SK-N-SH treated with all-trans-retinoic acid at 6 μM for 48 hours (cell line): Measurements from ENCODE around the gene PHACTR3.

Experiments used
- ATAC-seq: fragments of 200-7000 bp; cut with Tn5 transposase; 3 replicates; pipeline ENCODE4 v1.9.1; 2020; ENCODE audit warnings: mild to moderate bottlenecking, moderate library complexity
- ARNTL ChIP-seq: fragments of 450-650 bp; formaldehyde crosslinking; IDR thresholded peaks from 2 replicates; pipeline ENCODE4 v1.5.0; 2020; ENCODE audit warnings: low read depth, mild to moderate bottlenecking, moderate library complexity, borderline replicate concordance
- BACH2 ChIP-seq: fragments of 250-450 bp; sonication (Bioruptor Pico); IDR thresholded peaks from 2 replicates; pipeline ENCODE4 v1.9.0; 2021; ENCODE audit warnings: mild to moderate bottlenecking, borderline replicate concordance
- CSDC2 ChIP-seq: fragments of 250-450 bp; sonication (Bioruptor Pico); IDR thresholded peaks from 2 replicates; pipeline ENCODE4 v1.5.0; 2020; ENCODE audit warnings: mild to moderate bottlenecking, moderate library complexity
- ESRRG ChIP-seq: fragments of 250-450 bp; sonication (Bioruptor Pico); IDR thresholded peaks from 2 replicates; pipeline ENCODE4 v1.6.1; 2021; ENCODE audit warnings: mild to moderate bottlenecking
- ISL1 ChIP-seq: fragments of 250-450 bp; sonication (Bioruptor Pico); IDR thresholded peaks from 2 replicates; pipeline ENCODE4 v2.1.2; 2022; ENCODE audit warnings: mild to moderate bottlenecking, moderate library complexity
- OSR1 ChIP-seq: fragments of 250-450 bp; sonication (Bioruptor Pico); IDR thresholded peaks from 2 replicates; pipeline ENCODE4 v1.8.0; 2022; ENCODE audit warnings: moderate library complexity, mild to moderate bottlenecking, inconsistent platforms
- PPARA ChIP-seq: fragments of 250-450 bp; sonication (Bioruptor Pico); IDR thresholded peaks from 2 replicates; pipeline ENCODE4 v1.5.0; 2020; ENCODE audit warnings: mild to moderate bottlenecking, borderline replicate concordance
- RARB ChIP-seq: fragments of 250-450 bp; sonication (Bioruptor Pico); IDR thresholded peaks from 2 replicates; pipeline ENCODE4 v1.8.0; 2021; ENCODE audit warnings: mild to moderate bottlenecking, moderate library complexity
- SNAI2 ChIP-seq: fragments of 250-450 bp; sonication (Bioruptor Pico); IDR thresholded peaks from 2 replicates; pipeline ENCODE4 v1.5.0; 2020; ENCODE audit warnings: mild to moderate bottlenecking, moderate library complexity
- TCF4 ChIP-seq: fragments of 250-450 bp; sonication (Bioruptor Pico); IDR thresholded peaks from 2 replicates; pipeline ENCODE4 v1.8.0; 2021; ENCODE audit warnings: mild to moderate bottlenecking, moderate library complexity, borderline replicate concordance
- TOX ChIP-seq: fragments of 250-450 bp; sonication (Bioruptor Pico); IDR thresholded peaks from 2 replicates; pipeline ENCODE4 v1.8.0; 2021; ENCODE audit warnings: mild to moderate bottlenecking, moderate library complexity, borderline replicate concordance
- ZC3H10 ChIP-seq: fragments of 250-450 bp; sonication (Bioruptor Pico); IDR thresholded peaks from 2 replicates; pipeline ENCODE4 v1.5.1; 2021; ENCODE audit warnings: mild to moderate bottlenecking, moderate library complexity
- ZFP3 ChIP-seq: fragments of 250-450 bp; sonication (Bioruptor Pico); IDR thresholded peaks from 2 replicates; pipeline ENCODE4 v1.5.0; 2020; ENCODE audit warnings: mild to moderate bottlenecking, moderate library complexity
- ZFP30 ChIP-seq: fragments of 450-650 bp; formaldehyde crosslinking; IDR thresholded peaks from 2 replicates; pipeline ENCODE4 v1.5.0; 2022; ENCODE audit warnings: mild to moderate bottlenecking, moderate library complexity
- ZNF70 ChIP-seq: fragments of 450-650 bp; formaldehyde crosslinking; IDR thresholded peaks from 2 replicates; pipeline ENCODE4 v1.5.0; 2020; ENCODE audit warnings: mild to moderate bottlenecking, moderate library complexity
- ZNF8 ChIP-seq: fragments of 450-650 bp; formaldehyde crosslinking; IDR thresholded peaks from 2 replicates; pipeline ENCODE4 v1.5.0; 2020; ENCODE audit warnings: mild to moderate bottlenecking, moderate library complexity
- TF ChIP-seq, protein P1 (sequence below): fragments of 250-450 bp; sonication (Bioruptor Pico); IDR thresholded peaks from 2 replicates; pipeline ENCODE4 v1.8.0; 2021; ENCODE audit warnings: low read depth, mild to moderate bottlenecking, moderate library complexity, borderline replicate concordance
- TF ChIP-seq, protein P2 (sequence below): fragments of 250-450 bp; sonication (Bioruptor Pico); IDR thresholded peaks from 2 replicates; pipeline ENCODE4 v1.5.1; 2020; ENCODE audit warnings: low read depth, mild to moderate bottlenecking, moderate library complexity
- TF ChIP-seq, protein P3 (sequence below): fragments of 250-450 bp; sonication (Bioruptor Pico); IDR thresholded peaks from 2 replicates; pipeline ENCODE4 v1.5.0; 2020; ENCODE audit warnings: mild to moderate bottlenecking, moderate library complexity

PHACTR3 gene

DNA sequence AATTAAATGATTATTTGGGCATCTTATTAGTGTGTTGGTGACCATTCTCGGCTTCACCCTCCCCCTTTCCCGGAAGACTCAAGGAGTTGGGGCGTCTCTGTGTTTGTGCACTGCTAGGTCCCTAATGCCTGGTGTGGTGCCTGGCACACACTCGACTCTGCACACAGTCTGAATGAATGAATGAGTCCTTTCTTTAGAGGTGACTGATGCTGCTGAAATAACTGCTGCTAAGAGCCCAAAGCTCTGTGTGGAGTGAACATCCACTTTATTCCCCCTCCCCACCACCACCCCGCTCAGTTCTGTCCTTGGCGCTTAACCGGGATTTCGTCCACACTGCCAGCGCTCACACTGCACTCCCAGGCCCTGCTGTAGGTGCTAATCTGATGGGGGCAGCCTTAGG is 1.2 kb upstream of the PHACTR3 start:
- TF ChIP-seq ZNF8 (no peak), TCF4 (CRISPR knock-in tag) (no peak), TOX (CRISPR knock-in tag) (no peak), ESRRG (CRISPR knock-in tag) (no peak), CSDC2 (CRISPR knock-in tag) (no peak), RARB (CRISPR knock-in tag) (no peak), SNAI2 (CRISPR knock-in tag) (no peak), ISL1 (CRISPR knock-in tag) (no peak)
- TF ChIP-seq, protein P1, sequence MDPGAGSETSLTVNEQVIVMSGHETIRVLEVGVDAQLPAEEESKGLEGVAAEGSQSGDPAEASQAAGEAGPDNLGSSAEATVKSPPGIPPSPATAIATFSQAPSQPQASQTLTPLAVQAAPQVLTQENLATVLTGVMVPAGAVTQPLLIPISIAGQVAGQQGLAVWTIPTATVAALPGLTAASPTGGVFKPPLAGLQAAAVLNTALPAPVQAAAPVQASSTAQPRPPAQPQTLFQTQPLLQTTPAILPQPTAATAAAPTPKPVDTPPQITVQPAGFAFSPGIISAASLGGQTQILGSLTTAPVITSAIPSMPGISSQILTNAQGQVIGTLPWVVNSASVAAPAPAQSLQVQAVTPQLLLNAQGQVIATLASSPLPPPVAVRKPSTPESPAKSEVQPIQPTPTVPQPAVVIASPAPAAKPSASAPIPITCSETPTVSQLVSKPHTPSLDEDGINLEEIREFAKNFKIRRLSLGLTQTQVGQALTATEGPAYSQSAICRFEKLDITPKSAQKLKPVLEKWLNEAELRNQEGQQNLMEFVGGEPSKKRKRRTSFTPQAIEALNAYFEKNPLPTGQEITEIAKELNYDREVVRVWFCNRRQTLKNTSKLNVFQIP, result no peak
- ATAC-seq, result no peak

DNA sequence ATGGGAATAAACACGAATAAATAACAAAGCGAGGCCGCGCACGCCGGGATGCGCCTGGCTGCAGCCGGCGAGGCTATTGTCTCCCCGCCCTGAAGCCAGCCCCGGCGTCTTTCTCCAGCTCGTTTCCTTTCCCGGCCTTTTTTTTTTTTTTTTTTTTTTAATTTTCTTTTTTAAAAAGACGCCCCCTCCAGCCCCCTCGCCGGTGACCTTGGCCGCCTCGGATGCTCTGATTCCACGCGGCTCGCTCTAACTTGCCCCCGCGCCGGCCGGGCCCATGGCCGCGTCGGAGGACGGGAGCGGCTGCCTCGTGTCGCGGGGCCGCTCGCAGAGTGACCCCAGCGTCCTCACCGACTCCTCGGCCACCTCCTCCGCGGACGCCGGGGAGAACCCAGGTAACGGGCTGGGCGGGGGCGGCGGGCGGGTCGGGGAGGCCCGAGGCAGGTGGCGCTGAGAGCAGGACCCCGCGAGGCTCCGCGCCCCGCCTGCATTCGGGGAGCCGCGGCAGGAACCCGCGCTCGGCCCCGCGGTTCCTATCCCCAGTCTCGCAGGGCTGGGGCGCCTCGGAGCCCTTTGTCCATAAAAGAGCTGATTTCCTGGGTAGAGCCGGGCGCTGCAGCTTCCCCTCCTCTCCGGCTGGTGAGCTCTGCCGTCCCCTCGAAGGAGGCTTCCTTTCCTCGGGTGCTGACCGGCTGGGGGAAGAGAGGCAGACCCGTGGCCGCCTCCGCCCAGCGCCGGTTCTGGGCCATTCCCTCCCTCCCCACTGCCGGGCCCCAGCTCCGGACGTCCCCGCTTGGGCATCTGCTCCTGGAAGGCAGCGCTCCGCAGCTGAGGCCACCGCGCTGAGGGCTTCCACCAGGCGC is 631 bp downstream of the PHACTR3 start:
- ATAC-seq, result peak; percentile 48; the same call in 2 of the 3 replicates
- TF ChIP-seq, protein P1, result no peak
- TF ChIP-seq ZNF70 (CRISPR knock-in tag) (no peak), TCF4 (CRISPR knock-in tag) (no peak), ZFP3 (CRISPR knock-in tag) (no peak)
- TF ChIP-seq, protein P2, sequence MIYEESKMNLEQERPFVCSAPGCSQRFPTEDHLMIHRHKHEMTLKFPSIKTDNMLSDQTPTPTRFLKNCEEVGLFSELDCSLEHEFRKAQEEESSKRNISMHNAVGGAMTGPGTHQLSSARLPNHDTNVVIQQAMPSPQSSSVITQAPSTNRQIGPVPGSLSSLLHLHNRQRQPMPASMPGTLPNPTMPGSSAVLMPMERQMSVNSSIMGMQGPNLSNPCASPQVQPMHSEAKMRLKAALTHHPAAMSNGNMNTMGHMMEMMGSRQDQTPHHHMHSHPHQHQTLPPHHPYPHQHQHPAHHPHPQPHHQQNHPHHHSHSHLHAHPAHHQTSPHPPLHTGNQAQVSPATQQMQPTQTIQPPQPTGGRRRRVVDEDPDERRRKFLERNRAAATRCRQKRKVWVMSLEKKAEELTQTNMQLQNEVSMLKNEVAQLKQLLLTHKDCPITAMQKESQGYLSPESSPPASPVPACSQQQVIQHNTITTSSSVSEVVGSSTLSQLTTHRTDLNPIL (CRISPR knock-in tag), result no peak

DNA sequence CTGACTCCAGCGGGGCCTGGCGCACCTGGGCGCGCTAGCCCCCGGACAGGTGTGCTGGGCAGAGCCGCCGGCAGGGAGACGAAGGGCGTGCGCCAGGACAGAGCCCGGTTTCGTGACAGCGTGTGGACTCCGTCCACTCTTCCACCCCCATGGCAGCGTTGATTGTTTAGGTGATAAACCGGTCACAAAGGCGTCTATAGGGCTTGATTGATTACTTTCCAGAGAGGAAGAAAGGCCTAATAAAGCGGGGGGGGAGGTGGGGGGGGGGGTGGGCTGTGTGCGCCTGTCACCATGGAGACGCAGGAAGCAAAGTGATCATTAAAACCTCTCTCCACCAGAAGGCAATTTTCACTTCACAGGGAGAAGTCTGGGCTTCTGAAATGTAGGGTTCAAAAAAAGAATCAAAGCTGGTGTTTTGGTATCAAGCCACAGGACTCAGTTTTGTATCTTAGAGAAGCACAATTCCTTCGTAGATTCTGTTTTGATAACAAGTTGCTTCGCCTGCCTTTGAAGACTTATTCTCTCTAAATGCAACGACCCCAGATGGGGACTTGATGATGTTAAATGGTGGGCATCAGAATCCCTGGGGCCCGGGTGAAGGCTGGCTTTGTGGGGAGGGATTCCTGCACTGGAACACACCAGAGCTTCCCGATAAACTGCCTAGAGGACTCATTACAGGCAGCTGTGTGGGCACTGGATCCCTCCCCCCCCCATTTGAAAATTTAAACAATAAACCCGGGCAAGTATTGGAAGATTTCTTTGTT is 1.4 kb downstream of the PHACTR3 start:
- no peak for TF ChIP-seq ZC3H10
- no peak for TF ChIP-seq ARNTL (CRISPR knock-in tag)
- TF ChIP-seq ZFP3 (CRISPR knock-in tag), result no peak
- no peak for TF ChIP-seq RARB (CRISPR knock-in tag)
- no peak for TF ChIP-seq OSR1
- TF ChIP-seq BACH2 (CRISPR knock-in tag), result no peak
- no peak for TF ChIP-seq ZNF8
- TF ChIP-seq, protein P1, result no peak
- TF ChIP-seq, protein P3, sequence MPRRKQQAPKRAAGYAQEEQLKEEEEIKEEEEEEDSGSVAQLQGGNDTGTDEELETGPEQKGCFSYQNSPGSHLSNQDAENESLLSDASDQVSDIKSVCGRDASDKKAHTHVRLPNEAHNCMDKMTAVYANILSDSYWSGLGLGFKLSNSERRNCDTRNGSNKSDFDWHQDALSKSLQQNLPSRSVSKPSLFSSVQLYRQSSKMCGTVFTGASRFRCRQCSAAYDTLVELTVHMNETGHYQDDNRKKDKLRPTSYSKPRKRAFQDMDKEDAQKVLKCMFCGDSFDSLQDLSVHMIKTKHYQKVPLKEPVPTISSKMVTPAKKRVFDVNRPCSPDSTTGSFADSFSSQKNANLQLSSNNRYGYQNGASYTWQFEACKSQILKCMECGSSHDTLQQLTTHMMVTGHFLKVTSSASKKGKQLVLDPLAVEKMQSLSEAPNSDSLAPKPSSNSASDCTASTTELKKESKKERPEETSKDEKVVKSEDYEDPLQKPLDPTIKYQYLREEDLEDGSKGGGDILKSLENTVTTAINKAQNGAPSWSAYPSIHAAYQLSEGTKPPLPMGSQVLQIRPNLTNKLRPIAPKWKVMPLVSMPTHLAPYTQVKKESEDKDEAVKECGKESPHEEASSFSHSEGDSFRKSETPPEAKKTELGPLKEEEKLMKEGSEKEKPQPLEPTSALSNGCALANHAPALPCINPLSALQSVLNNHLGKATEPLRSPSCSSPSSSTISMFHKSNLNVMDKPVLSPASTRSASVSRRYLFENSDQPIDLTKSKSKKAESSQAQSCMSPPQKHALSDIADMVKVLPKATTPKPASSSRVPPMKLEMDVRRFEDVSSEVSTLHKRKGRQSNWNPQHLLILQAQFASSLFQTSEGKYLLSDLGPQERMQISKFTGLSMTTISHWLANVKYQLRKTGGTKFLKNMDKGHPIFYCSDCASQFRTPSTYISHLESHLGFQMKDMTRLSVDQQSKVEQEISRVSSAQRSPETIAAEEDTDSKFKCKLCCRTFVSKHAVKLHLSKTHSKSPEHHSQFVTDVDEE (CRISPR knock-in tag), result no peak
- no peak for TF ChIP-seq TCF4 (CRISPR knock-in tag)
- no peak for TF ChIP-seq ZFP30
- no peak for TF ChIP-seq ESRRG (CRISPR knock-in tag)
- TF ChIP-seq PPARA (CRISPR knock-in tag), result no peak
- no peak for ATAC-seq
